NOMO-1 treated with dmso at 0.1 percent for 144 hours (cell line): ENCODE data around the gene NAA35.

Experiments used
- DNase-seq: peaks from one replicate; lab custom pipeline; 2025; ENCODE audit not compliant: unreplicated experiment; lab: John Stamatoyannopoulos, UW

NAA35 gene

GRCh38 chr9:86061972-86062739 lies 121.2 kb downstream of the NAA35 start:
- DNase-seq: no peak

- DNase-seq: no peak
These were observed 122.1 kb downstream of the NAA35 start for GRCh38 chr9:86062845-86063693.

GRCh38 chr9:86064220-86064619 lies 123.3 kb downstream of the NAA35 start:
- no peak for DNase-seq

- DNase-seq: peak; percentile 36
These were observed 128.4 kb downstream of the NAA35 start for GRCh38 chr9:86069206-86069869.
